NCI-H1436 treated with DMSO at 0.1 percent for 48 hours (cell line): ENCODE measurements around the gene PKNOX2.

ENCODE experiments used
- DNase-seq: peaks from one replicate; lab custom pipeline; 2025; lab: John Stamatoyannopoulos, UW

PKNOX2 gene

GRCh38 chr11:125262830-125263218 lies 98.3 kb downstream of the PKNOX2 start:
- no peak for DNase-seq

DNA sequence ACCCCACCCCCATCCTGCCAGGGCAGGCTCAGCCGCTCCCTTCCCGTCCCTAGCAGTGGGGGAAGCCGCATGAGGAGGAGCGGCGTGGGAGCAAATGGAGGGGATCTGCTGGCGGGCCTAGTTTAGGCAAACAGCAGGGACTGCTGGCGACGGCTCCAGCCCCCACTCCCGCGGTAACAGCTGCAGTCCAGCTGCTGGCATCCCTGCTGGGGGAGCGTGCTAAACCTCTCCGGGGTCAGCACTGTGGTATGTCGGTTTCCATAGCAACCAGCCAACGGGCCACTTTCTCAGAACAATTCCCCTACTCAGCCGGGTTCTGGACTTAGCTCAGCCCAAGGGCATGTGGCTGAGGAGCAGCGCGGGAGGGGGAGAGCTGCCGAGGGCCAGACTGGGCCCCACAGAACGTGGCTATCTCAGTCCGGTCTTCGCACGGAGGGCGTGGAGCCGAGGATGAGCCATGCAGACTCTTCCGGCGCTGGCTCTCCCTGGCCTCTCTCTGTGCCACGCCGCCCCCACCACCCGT lies 98.8 kb downstream of the PKNOX2 start:
- DNase-seq: no peak

- DNase-seq: no peak
Measured at GRCh38 chr11:125264100-125265022, 99.8 kb downstream of the PKNOX2 start.

DNA sequence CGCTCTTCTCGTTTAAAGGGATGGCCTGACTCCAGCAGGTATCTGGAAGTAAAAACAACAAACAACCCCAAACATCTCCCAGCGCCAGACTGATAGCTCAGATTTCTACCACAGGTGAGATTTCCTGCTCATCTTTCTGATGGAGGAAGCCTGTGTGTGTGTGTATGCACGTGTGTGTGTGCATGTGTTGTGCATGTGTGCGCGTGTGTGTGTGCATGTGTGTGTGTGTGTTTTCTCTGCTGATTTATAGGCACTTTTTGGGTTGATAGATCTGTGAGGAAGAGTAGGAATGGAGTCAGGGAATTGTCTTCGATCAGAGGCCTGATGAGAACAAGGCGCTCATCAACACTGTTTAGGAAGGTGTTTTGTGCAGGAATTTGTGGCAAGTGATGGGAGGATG lies 103.0 kb downstream of the PKNOX2 start:
- DNase-seq: no peak

DNA sequence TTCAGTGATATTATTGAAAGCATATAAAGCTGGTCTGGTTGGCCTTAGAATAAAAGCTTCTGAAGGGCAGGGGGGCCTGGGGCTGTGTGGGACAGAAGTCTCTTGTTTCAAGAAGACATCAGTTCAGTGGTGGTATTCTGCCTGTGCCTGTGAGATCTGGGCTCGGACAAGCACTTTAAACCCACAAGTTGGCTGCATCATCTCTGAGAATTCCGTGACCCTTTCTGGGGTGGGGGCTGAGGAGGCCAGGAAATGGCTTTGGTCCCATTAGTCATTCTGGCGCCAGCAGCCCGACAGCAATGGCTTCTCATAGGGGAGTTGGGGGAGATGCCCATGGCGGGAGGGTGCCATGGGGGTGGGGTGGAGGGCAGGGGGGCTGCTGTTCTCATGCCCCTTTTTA lies 104.1 kb downstream of the PKNOX2 start:
- DNase-seq: no peak

DNA sequence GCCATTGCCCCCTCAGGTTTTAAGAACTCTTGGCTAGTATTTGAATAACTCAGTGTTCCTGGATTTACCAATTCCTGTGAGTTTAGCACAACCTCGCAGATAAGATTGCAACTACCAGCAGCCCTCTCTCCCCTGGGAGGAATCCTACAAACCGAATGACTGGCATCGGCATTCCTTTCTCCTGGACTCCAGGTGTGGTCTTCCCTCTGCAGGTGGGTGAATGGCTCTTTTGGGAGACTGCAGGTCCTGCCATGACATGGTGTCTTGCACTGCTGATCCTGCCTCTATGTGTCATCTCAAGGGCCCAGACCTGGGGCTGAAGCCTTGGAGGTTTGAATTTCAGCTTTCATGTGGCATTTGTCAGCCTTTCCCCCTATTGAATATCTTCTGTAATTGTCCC lies 105.6 kb downstream of the PKNOX2 start:
- DNase-seq: no peak

DNA sequence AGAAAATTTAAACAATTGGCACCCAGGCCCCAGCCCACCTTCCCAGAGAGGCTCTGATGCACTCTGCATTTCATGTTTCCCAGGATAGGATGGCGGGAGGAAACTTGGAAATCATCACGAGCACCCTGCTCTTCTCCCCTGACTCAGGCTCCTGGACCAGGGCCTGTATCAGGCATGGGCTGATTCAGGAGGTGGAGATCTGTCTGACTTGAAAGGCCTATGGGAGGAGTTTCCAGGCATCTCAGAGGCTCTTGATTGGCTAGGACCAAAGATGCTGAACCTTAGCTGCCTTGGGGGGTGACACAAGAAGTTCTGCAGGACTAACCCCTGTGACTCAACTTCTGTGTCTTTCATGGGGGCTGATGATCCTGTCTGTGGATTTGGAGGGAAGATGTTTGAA lies 106.2 kb downstream of the PKNOX2 start:
- DNase-seq: no peak

DNA sequence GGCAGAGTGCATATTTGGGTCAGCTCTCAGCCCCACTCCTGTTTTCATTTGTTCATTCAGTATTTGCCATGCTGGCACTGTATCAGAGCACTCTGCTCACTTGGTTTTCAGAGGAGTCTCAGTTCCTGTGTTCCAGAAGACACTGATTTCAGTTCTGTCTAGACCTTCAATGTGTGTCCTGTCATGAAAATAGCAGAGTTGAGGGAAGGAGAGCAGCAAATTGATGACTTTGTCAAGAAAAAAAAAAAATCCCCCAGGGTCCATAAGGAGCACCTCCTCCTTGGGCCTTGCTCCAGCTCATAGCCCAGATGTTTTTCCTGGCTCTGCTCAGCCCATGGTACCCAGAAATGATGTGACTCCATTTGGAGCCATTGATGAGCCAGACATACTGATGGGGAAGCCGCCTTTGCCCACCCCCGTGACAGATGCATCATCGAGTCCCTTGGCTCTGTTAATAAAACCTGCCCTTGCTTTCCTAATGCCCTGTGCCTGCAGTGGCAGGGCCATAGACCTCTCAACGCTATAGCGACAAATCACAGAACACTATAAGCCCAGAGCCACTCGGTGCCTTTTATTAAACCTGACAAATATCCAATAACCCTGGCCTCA lies 107.0 kb downstream of the PKNOX2 start:
- no peak for DNase-seq

- no peak for DNase-seq
Measured at GRCh38 chr11:125272092-125272491, 107.5 kb downstream of the PKNOX2 start.

DNA sequence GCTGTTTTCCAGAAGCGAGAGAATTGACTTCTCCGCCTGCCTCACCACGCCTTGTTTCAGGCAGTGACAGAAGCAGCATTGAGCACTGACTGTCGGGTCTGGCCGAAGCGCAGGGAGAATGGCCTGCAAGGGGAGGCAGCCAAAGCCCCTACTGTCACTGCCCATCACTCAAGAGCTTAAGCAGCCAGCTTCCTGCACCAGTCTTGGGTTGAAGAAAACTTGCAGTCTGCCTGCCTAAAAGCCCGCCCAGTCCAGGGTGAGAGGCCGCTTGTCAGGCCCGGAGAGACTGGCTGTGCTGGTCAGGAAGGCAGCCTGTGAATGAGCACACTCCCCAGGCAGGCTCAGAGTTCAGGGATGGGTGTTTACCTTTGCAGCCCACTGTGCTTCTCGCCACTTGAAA lies 108.3 kb downstream of the PKNOX2 start:
- no peak for DNase-seq

GRCh38 chr11:125273519-125274000 lies 109.0 kb downstream of the PKNOX2 start:
- no peak for DNase-seq

GRCh38 chr11:125274309-125274708 lies 109.8 kb downstream of the PKNOX2 start:
- no peak for DNase-seq

DNA sequence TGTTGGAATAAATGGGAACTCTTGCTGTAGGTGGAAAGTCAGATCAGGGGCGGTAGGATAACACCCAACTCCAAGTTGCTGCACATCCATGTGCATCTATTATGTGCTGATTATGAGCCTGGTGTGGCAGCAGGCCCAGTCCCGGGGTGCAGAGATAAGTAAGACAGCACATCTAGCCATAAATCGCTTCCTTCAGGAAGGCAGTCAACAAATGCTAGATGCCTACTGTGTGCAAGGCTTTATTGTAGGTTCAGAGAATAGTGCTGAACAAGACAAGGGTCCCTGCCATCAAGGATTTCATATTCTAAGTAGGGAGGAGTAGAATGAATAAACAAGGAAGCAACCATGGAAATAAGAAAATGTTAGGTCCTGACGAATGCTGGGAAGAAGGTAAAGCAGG lies 110.2 kb downstream of the PKNOX2 start:
- no peak for DNase-seq

DNA sequence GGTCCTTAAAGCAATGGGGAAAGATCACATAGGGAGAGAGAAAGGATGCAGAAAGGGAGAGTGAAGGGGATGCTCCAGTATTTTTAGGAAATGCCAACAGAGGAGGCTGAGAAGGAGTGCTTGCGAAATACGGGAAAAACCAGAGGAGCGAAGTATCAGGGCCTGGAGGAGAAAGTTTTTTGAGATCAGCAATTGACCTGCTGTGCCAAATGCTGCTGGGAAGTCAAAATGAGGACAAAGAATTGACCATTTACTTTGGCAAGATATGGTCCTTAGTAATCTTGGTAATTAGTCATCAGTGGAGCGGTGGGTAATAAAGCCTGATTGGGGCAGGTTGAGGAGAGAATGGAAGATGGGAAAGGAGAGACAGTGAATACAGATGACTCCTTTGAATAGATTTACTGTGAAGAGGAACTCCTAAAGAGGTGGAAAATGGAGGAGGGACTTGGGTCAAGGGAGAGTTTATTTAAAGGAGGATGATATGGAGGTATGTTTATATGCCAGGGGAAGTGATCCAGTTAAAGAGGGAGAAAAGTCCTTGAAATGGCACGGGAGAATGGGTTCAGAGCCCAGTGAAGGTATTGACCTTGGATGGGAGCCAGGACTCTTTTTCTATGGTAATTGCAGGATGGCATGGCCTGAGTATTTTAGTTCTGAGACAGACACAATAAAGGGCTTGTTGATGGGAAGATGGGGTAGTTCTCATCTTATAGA lies 111.5 kb downstream of the PKNOX2 start:
- no peak for DNase-seq

DNA sequence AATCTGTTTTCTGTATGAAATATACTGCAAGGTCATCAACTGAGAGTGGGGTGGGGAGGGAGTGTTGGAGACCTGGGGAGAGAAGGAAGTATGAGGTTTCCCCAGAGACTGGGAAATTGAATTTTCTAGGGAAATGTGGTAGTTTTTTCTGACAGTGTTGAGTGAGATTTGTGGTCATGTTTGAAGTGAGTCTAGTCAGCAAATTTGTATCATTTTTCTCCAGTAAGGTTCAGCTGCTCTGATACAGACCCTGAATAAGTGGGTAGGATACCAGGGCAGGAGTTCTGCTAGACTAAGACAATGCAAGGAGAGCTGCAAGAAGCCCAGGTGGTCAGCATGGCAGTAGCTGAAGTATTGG lies 112.0 kb downstream of the PKNOX2 start:
- no peak for DNase-seq

GRCh38 chr11:125279676-125280418 lies 115.3 kb downstream of the PKNOX2 start:
- no peak for DNase-seq

DNA sequence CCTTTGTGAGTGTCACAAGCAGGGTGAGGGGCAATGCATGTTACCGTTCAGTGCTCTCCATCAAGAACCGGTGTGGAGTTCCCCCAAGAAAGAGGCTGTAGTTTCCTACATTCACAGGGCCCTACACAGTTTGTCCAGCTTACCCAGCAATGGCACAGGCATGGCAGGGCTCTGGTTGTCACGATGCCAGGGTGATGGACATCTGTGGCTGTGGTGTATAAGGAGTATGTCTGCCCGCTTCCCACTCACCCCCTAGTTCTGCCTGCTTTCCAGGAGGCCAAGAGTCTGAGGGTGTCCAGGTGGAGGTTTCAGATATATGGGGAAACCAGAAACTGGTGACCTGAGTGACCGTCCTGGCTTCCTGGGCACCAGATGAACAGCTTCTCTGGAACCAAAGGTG lies 116.1 kb downstream of the PKNOX2 start:
- no peak for DNase-seq

DNA sequence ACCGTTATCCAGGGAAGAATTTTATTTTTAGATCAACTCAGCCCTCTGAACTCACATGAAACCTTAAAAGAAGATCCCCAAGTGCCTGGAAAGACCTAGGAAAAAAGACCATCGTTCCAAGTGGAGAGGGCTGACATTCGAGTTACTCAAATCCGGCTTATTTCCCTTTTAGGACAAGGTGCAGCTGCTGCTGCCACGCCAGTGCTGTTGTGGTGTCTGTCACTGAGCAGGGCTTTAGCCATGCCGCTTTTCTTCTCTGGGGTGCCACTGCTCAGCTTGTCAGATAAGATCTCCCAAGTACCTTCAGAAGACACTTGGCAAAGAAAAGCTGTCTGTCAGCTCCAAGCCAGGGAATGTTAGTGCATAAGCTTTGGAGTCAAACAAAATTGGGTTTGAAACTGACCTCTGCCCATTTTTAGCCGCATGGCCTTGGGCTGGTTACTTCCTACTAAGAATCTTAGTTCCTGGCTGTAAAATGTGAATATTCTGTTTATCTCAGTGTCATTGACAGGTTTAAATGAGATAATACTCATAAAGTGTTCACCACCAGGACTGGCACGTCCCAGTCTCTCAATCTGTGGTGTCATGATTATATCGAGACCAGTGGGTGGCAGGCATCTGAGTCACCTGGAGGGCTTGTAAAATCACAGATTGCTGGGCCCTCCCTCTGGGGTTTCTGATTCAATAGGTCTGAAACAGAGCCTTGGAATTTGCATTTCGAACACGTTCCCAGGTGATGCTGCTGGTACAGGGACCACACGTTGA lies 117.5 kb downstream of the PKNOX2 start:
- no peak for DNase-seq

DNA sequence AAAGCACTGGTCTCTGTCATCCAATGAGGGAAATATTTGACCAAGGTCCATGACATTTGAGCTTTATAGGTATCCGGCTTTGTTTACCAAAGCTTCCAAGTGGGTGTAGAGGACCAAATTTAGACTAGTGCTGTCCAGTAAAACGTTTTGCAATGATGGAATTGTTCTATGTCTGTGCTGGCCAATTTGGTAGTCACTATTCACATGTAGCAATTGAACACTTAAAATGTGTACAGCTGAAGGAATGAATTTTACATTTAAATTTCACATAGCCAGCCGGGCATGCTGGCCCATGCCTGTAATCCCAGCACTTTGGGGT lies 118.0 kb downstream of the PKNOX2 start:
- DNase-seq: no peak

- no peak for DNase-seq
Measured at GRCh38 chr11:125284245-125284850, 119.8 kb downstream of the PKNOX2 start.

DNA sequence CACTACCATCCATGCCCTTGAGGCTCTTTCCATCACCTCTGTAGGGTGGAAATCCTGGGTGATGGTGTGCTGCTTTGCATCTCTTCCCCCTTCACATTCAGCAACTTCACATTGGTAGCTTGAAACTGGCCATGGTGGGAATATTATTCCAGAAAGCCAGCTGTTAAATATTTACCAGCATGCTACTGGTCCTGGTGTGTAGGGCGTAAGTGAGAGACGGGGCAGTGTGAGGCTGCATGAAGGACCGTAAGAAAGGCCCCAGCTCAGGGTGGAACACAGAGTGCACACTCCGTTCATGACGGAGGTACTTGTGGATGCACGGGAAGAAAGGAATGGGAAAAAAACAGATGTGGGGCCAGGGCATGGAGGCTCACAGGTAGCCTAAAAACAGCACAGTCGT lies 121.3 kb downstream of the PKNOX2 start:
- DNase-seq: no peak
